LNCaP clone FGC (cell line): ENCODE data around the gene FITM1.

Experiments used
- DNase-seq: peaks from one replicate; pipeline ENCODE4 v3.0.0-alpha.2; 2011; ENCODE audit warnings: low read depth
- H3K4me3 ChIP-seq: 2 replicates; pipeline ENCODE4 v1.5.1; 2011; ENCODE audit warnings: mild to moderate bottlenecking, low read depth, low read length, control low read depth
- TF ChIP-seq, protein P1 (sequence below): IDR thresholded peaks from 2 replicates; pipeline ENCODE4 v1.5.1; 2012; ENCODE audit warnings: mild to moderate bottlenecking; ENCODE audit not compliant: control insufficient read depth, insufficient read depth; ENCODE audit errors: extremely low read depth

FITM1 gene

DNA sequence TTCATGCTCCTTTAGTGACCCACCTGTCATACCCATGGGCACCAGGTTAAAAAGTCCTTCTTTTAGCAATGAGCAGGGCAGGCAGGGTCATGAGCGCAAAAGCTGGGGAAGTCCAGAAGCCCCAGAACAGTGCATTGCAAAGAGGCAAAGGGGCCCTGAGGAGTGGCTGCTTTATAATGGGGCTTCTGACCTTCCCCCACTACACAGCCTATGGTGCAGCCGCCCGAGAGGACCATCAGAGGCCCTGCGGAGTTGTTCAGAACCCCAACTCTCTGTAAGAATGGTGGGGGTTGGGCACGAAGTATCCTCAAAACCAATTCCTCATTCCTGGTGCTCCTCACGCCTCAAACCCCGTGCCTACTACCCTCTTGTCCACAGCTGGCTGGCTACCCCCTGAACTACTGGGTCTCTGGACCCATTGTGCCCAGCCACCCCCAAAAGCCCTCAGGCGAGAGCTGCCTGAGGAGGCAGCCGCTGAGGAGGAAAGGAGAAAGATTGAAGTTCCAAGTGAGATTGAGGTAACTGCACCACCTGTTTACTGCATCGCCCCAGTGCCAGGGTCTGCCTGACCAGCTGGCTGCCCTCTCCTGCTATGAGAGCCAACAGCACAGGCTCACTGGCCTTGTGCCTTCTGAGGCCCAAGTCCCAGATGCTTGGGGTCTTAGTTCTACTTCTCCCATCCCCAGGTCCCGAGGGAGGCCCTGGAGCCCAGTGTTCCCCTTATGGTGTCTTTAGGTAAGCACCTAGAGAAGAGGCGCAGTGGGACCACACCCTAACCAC is 48.1 kb downstream of the FITM1 start:
- DNase-seq: no peak
- no peak overlapping the region for H3K4me3 ChIP-seq
- TF ChIP-seq, protein P1, sequence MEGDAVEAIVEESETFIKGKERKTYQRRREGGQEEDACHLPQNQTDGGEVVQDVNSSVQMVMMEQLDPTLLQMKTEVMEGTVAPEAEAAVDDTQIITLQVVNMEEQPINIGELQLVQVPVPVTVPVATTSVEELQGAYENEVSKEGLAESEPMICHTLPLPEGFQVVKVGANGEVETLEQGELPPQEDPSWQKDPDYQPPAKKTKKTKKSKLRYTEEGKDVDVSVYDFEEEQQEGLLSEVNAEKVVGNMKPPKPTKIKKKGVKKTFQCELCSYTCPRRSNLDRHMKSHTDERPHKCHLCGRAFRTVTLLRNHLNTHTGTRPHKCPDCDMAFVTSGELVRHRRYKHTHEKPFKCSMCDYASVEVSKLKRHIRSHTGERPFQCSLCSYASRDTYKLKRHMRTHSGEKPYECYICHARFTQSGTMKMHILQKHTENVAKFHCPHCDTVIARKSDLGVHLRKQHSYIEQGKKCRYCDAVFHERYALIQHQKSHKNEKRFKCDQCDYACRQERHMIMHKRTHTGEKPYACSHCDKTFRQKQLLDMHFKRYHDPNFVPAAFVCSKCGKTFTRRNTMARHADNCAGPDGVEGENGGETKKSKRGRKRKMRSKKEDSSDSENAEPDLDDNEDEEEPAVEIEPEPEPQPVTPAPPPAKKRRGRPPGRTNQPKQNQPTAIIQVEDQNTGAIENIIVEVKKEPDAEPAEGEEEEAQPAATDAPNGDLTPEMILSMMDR: no peak

DNA sequence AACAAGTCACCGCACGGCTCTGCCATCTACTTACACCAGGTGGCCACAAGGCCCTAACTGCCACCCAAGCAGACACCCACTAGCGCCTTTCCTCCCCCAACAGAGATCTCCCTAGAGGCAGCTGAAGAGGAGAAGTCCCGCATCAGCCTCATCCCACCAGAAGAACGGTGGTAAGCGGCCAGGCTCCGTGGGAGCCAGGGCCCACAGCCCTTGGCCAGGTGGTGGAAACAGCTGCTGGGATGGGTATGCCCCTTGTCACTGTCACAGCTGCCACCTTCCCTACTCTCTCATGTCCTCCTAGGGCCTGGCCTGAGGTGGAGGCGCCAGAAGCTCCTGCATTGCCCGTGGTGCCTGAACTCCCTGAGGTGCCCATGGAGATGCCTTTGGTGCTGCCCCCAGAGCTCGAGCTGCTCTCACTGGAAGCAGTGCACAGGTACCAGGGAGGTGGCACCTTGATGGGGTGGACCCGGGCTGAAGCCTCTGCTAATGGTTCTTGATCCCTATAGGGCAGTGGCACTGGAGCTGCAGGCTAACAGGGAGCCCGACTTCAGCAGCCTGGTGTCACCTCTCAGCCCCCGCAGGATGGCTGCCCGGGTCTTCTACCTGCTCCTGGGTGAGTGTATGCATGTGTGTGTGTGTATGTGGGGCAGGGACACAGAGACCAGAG is 49.0 kb downstream of the FITM1 start:
- TF ChIP-seq, protein P1: no peak
- no peak overlapping the region for H3K4me3 ChIP-seq
- DNase-seq: no peak

DNA sequence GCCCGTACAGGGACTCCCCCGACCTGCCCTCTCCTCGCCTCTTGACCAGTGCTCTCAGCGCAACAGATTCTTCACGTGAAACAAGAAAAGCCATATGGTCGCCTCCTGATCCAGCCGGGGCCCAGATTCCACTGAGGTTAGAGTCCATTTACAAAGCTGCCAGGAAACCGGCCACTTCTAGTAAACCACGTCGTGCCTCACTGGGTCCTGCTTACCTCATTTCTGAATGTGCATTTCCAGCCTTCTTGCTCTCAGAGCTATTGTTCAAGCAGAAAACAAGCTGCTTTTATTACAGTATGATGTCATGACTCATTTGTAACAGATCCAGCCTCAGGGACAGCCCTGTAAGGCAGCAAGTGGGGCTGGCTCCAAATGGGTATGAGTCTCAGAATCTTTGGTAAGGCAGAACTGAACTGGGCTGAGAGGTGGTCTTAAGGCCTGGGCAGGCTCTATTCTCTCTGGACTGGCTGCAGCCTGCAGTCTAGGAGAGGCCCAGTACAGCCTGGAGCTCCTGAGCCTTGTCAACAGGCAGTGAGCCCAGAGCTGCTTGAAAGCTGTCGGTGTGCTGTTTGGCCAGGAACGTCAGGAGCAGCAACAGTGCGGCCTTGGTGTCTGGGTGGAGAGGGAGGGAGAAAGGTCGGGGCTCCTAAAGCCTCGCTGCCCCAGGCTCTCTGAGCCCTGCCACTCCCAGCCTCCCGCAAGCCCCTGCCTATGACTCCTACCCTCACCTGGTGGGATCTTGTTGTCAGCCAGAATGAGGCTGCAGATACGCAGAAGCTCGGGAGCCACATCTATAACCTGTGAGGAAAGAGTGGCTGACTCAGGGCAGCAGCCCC is 49.7 kb downstream of the FITM1 start:
- no peak for DNase-seq
- H3K4me3 ChIP-seq: no peak overlapping the region

DNA sequence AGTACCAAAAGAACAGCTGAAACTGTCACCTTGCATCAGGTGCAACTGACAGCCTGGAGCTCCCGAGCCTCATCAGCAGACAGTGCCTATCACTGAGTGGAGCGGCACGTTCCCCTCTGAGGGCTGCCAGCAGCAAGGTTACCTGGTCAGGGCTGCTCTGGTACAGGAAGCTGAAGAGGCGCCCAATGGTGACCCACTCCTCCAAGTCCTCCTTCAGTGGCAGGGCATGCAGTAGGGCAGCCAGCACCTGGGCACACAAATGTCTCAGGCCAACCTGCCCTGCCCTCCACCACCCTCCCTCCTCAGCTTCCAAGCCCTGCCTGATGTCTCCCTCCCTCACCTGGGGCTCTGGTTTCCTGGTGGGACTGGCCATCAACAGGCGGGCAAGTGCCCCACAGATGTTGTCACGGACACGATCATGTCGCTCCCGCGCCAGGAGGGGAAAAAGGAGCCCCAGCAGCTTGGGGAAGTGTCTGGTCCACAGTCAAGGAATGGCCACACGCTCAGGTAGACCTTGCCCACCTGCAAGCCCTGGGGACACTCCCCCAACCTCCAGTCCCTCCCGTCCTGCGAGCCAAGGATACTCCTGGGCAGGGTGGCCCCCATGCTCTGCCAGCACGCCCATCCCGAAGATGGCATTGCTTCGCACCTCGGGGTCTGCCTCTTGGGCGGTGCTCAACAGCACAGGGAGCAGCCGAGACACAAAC is 51.1 kb downstream of the FITM1 start:
- DNase-seq: no peak
- TF ChIP-seq, protein P1: no peak
- H3K4me3 ChIP-seq: no peak overlapping the region

More for the DNA sequence above, 49.7 kb downstream of the FITM1 start:
- TF ChIP-seq, protein P1: no peak
